ENCODE data around the gene TFCP2L1.
"Not testable (repeated sequence)": the region's sequence is repeated elsewhere in the genome, so short reads cannot be mapped to it uniquely, and the experiment has no call there.

TFCP2L1 gene

GRCh38 chr2:121241466-121241865, 43.5 kb downstream of the TFCP2L1 start:
- DNase-seq: no peak

- no peak for DNase-seq
These were observed 44.6 kb downstream of the TFCP2L1 start for GRCh38 chr2:121240436-121240835.

GRCh38 chr2:121239969-121240368, 45.0 kb downstream of the TFCP2L1 start:
- DNase-seq: no peak

GRCh38 chr2:121239471-121239870, 45.5 kb downstream of the TFCP2L1 start:
- no peak for DNase-seq

GRCh38 chr2:121238828-121239227, 46.2 kb downstream of the TFCP2L1 start:
- no peak for DNase-seq

- no peak for DNase-seq
These were observed 46.9 kb downstream of the TFCP2L1 start for GRCh38 chr2:121237980-121238665.

GRCh38 chr2:121237336-121237979, 47.5 kb downstream of the TFCP2L1 start:
- DNase-seq: no peak

- DNase-seq: no peak
These were observed 48.3 kb downstream of the TFCP2L1 start for GRCh38 chr2:121236650-121237180.

- DNase-seq: no peak
These were observed 48.8 kb downstream of the TFCP2L1 start for GRCh38 chr2:121236101-121236640.

GRCh38 chr2:121235542-121235941, 49.5 kb downstream of the TFCP2L1 start:
- no peak for DNase-seq

- no peak for DNase-seq
These were observed 50.2 kb downstream of the TFCP2L1 start for GRCh38 chr2:121234791-121235190.

GRCh38 chr2:121234144-121234543, 50.9 kb downstream of the TFCP2L1 start:
- DNase-seq: no peak

GRCh38 chr2:121233486-121234110, 51.4 kb downstream of the TFCP2L1 start:
- DNase-seq: no peak

- DNase-seq: no peak
These were observed 52.3 kb downstream of the TFCP2L1 start for GRCh38 chr2:121232626-121233265.

GRCh38 chr2:121231385-121232000, 53.5 kb downstream of the TFCP2L1 start:
- DNase-seq: no peak

- DNase-seq: no peak
These were observed 56.5 kb downstream of the TFCP2L1 start for GRCh38 chr2:121228521-121228920.

- not testable (repeated sequence) for DNase-seq
These were observed 57.4 kb downstream of the TFCP2L1 start for GRCh38 chr2:121227381-121228144.

- not testable (repeated sequence) for DNase-seq
These were observed 59.3 kb downstream of the TFCP2L1 start for GRCh38 chr2:121225681-121226080.

GRCh38 chr2:121220995-121221394, 64.0 kb downstream of the TFCP2L1 start:
- DNase-seq: no peak

GRCh38 chr2:121219866-121220265, 65.1 kb downstream of the TFCP2L1 start:
- DNase-seq: no peak

- DNase-seq: no peak
These were observed 66.5 kb downstream of the TFCP2L1 start for GRCh38 chr2:121218386-121218938.
